AG09319 (cell line): ENCODE measurements around the gene IFNLR1.
A peak's percentile ranks its signal among the peaks of the same experiment; 100 is the strongest.

ENCODE experiments used
- DNase-seq: peaks from one replicate; pipeline ENCODE4 v3.0.0-alpha.2; 2010; ENCODE audit warnings: low read depth; ENCODE audit errors: extremely low read depth
- TF ChIP-seq, protein P1 (sequence below): IDR thresholded peaks from 2 replicates; pipeline ENCODE4 v1.5.1; 2011; ENCODE audit warnings: low read depth, mild to moderate bottlenecking, inconsistent platforms, low read length, moderate library complexity

The IFNLR1 gene

GRCh38 chr1:24205345-24206082 is 18.4 kb upstream of the IFNLR1 start:
- no peak for DNase-seq
- TF ChIP-seq, protein P1, sequence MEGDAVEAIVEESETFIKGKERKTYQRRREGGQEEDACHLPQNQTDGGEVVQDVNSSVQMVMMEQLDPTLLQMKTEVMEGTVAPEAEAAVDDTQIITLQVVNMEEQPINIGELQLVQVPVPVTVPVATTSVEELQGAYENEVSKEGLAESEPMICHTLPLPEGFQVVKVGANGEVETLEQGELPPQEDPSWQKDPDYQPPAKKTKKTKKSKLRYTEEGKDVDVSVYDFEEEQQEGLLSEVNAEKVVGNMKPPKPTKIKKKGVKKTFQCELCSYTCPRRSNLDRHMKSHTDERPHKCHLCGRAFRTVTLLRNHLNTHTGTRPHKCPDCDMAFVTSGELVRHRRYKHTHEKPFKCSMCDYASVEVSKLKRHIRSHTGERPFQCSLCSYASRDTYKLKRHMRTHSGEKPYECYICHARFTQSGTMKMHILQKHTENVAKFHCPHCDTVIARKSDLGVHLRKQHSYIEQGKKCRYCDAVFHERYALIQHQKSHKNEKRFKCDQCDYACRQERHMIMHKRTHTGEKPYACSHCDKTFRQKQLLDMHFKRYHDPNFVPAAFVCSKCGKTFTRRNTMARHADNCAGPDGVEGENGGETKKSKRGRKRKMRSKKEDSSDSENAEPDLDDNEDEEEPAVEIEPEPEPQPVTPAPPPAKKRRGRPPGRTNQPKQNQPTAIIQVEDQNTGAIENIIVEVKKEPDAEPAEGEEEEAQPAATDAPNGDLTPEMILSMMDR: no peak

- DNase-seq: no peak
- TF ChIP-seq, protein P1: no peak
These were observed 17.0 kb upstream of the IFNLR1 start for GRCh38 chr1:24204116-24204515.

- no peak for DNase-seq
- TF ChIP-seq, protein P1: no peak
These were observed 16.3 kb upstream of the IFNLR1 start for GRCh38 chr1:24203404-24203803.

DNA sequence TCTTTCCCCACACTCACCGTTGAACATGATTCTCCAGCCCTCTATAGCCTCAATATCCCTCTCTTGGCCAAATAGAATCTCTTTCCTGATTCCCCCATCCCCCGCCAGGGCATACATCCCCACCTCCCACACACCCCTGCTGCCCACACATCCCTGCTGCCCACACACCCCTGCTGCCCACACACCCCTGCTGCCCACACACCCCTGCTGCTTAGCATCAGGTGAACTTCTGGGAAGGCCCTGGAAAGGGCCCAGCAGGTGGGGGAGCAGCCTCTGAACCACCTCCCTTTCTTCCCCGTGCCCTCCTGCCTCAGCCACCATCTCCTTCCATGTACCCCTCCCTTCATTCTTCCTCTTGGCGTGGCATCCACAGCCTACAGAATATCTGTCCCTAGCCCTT is 15.9 kb upstream of the IFNLR1 start:
- TF ChIP-seq, protein P1: no peak
- DNase-seq: no peak

- no peak for DNase-seq
- TF ChIP-seq, protein P1: no peak
These were observed 15.5 kb upstream of the IFNLR1 start for GRCh38 chr1:24202556-24202955.

GRCh38 chr1:24201941-24202440 is 14.9 kb upstream of the IFNLR1 start:
- TF ChIP-seq, protein P1: peak; percentile 78
- peak; percentile 84 for DNase-seq

- TF ChIP-seq, protein P1: peak; percentile 85
- peak; percentile 27 for DNase-seq
These were observed 12.3 kb upstream of the IFNLR1 start for GRCh38 chr1:24199291-24199900.
